ENCODE measurements around the gene C1orf116.

C1orf116 gene

GRCh38 chr1:207034208-207034607, 1.7 kb upstream of the C1orf116 start:
- no peak for DNase-seq

DNA sequence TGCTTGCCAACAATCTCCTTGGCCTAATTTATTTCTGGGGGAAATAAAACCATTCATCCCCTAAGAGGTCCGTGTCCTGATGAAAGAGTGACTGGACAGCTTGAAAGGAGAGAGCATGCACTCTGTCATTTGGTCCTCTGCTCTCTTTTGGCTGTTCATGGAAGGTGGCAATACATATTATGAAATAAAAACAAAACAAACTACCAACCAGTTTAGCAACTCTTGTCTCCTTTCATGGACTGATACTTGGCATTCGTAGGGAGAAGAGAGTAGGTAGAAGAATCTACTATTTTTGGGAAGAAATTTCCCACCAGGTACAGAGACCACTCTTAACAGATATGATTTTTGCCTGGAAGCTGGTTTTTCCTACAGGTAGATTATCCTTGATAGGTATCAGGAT, 746 bp upstream of the C1orf116 start:
- DNase-seq: no peak

DNA sequence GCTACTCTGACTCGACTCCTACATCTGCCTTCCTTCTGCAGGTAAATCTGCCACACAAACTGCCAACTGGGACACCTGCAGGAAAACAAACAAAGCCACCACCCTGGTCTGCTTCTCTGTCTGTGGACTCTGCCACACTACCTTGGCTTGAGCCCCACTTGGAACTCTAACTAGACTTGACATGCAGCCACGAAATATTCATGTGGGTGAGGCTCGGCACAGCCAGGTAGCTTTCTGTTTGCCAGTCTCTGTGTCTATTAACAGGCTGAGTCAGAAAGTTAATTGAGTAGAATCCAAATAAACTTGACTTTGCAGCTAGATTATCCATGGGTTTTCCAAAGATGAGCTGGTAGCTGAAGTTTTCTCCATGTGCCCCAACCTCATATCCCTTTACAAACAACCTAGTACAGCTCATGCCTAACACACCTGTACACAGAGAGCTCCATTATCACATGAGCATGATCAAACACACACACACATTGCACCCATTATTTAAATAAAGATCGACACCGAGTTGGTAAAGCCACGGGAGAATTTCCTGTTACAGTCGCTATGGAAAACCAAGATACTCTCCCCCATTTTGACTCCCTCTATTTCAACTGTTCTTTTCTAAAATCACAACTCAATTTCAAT, 808 bp downstream of the C1orf116 start:
- no peak for DNase-seq

DNA sequence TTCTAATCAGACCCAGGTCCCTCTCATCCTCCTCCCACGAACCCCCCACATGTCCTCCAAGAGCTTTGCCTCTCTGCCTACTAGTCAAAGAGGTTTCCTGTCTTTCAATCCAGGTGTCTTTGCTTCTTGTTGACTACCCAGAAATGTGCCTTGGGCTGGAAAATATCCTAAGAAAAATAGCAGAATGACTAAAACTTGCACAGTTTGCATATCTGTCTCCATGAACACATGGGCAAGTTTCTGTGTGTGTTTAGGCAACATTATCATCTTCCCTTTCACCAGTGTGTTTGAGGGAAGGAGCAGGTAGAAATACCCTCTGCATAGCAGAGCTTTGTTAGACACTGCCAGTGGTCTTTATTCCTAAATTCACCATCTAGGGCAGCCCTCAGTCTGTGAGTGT, 1.5 kb downstream of the C1orf116 start:
- DNase-seq: no peak

GRCh38 chr1:207030522-207031009, 2.0 kb downstream of the C1orf116 start:
- no peak for DNase-seq

DNA sequence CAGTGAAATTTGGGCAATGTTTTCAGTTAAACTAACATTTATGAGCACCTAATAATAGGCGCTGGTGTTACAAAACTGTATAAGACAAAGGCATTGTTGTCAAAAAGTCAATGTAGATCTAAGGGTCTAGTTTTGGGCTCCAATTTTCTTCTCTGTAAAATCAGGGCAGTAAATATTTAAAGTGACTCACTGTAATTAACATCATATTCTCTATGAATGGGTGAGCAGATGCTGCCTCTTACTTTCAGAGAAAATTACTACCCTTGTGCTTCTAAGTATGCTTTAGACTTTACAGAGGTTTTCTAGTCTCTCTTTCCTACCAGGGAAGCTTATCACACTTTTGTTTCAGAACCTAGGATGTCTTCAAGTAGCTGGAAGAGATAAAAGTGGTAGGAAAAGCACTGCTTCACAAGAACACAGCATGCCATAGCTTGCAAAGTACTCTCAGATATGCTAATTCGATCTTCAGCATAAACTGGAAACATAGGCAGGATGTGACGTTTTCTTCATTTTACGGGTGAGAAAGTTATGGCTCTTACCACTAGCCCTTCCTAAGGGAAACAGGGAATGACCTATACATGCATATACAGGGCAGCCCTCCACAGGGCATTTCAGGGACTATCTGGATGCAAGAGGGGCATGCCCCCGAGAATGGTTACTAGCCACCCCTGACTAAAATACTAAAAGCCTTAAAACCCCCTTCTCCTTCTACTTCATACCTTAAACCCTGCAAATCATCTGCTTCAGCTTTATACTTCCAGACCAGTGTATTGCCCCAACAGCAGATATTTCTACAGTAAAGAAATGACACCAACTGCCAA, 2.6 kb downstream of the C1orf116 start:
- no peak for DNase-seq

DNA sequence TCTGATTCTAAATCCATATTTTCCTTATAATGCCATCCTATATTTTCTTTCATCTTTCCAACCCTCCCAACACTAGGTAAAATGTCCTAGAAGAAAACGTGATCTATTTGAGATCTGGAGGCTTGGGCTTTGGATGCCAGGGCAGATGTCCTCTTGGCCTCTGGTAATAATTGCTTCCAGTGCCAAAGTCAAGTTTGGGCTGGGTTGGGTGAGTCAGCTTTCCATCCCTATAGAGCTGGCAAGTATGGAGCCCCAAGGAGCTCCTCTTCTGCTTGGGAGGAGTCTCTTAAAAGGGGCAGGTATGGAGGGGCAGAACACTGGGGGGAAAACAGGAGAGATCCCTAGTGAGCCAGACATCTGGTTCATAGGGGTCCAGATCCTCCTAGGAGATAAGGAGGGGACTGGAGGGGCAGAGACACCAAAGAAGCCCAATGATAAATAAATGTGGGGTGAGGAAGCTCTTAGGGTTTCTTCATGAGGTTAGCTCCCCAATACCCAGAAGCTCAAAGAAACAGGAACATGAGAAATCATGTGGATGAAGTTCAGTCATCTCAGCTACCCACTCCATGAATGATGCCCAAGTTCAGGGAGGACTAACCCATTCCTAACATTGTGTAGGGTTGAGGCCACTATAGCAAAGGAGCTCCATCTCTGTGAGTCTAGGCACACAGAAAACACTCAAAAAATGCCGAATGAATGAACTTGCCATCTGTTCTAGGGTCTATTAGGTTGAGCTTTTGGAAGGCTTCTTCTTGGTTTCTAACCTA, 3.5 kb downstream of the C1orf116 start:
- DNase-seq: no peak

DNA sequence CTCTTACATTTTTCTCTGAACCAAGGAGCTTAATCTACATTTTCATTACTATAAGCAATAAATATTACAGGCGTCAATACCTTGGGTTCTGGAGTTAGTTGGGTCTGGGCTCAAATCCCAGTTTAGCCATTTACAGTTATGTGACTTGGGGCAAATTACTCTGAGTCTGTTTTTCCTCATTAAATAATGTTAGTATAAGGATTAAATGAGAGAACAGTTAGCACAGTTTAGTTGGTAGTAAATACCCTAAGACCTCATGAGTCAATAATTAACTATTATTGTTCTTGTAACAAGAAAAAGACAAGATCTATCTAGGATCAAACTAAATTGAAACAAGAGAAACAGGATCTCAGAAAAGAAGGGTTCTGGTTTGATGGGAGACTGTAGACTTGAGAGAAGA, 4.6 kb downstream of the C1orf116 start:
- DNase-seq: no peak

DNA sequence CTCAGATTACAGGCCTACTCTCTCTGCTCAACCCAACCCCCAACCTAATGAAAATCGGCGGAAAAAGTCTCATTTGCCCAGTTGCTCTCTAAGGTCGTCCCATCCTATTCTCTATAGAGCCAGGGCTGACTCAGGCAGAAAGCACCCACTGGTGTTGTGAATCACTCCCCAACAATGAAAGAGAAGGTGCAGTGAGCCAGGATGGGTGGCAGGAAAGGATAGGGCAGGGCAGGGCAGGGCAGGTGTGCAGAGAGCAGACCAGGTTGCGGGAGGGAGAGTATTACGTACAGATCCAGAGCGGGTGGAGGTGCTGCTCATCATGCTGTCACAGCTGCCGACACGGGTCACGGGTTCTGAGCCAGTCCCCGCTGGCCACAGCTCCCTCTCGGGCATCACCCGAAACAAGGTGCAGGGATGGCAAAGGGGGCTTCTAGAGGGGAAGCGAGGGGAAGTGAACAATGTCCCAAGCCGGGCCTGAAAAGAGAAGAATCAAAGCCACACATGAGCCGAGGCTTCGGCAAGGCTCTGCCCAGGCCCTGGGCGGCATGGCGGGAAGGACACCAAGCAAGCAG, 5.3 kb downstream of the C1orf116 start:
- DNase-seq: no peak

DNA sequence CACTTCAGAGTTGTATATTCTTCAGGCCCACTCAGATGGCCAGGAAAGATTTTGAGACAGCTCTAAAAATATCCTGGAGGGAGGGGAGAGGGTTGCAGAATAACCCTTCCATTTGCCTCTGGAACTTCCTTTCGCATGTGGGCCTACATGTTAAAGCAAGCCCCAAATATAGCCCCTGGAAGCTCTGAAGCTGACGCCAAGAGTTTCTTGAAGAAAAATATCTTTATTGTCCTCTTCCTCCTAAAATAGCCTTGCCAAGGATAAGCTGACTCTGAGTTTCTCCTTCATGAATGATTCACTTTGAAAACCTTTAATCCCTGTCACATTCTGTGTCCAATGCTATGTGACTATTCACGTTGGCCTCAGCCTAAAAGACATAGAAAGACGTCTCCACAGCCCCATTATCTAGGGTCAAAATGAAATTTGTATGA, 6.4 kb downstream of the C1orf116 start:
- DNase-seq: no peak

- DNase-seq: no peak
Measured at GRCh38 chr1:207025146-207025880, 7.2 kb downstream of the C1orf116 start.

DNA sequence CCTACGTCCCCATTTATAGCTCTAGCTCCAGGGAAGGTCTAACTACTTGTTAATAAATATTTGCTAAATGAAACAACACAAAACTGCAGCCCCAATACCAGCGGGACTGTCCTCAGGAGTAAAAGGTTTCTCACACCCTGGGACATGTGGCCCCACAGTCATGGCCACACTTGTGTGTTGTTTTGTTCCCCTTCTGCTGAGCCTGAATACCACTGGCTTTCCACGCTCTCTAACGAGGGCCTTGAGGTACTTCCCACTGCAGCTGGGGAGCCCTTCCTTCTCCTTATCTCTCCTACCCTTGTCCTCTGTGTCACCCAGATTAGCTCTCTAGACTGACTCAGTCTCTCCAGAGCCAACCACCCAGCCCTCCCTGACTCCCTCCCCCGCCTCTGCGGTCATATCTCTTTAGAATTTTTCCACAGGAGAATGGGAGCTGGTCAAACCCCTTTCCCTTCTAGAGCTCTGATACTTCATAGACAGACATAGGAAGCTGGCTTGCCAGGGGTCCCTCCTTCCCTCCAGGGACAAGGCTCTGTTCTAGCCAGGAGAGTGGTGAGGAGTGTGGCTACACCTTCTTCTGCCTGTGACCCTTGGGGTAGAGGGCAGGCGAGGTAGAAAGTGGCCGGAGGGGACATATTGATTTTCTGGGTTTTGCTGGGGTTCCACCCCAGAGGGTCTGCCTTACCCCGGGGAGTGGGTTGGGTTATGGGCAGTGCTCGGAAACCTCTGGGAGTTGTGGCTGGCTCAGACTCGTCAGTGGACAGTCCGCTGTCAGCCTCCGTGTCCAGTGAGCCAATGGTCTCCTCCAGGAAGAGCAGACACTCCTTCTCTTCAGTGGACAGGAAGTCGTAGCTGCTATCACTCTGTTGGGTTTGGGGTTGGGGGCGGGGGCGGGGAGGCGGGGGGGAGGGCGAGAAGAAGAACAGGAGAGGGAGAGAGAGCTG, 8.1 kb downstream of the C1orf116 start:
- no peak for DNase-seq

DNA sequence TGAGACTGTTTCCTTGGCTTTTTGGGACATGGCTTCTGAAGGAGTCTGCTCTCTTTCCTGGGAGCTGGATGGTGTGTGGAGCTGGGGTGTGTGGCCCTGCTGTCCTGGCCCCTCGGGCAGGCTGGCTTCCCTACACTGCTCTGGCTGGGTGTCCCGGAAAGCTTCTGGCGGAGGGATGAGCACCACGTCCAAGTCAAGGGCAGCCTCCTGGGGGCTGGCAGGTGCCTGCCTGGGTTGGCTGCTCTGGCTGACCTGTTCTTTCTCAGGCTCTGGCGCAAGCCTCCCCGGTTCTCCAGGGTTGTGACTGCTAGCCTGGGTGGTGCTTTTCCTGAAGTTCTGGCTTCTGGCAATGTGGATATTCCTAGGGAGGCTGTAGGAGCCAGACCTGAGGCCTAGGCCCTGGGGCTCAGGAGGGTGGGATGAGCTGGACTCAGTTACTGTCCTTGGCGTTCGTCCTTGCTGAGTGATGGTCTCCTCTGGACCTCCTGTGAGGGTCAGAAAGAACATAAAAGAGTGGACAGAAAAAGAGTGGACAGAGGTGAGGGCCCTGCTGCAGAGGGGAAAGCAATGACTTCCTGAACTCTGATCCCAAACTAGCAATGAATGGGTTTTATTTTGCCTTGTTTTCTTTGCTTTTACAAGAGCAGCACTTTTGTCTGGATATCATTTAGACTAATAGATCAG, 9.4 kb downstream of the C1orf116 start:
- DNase-seq: no peak

- DNase-seq: no peak
Measured at GRCh38 chr1:207021876-207022596, 10.5 kb downstream of the C1orf116 start.

- no peak for DNase-seq
Measured at GRCh38 chr1:207021139-207021861, 11.3 kb downstream of the C1orf116 start.

GRCh38 chr1:207020709-207021107, 11.8 kb downstream of the C1orf116 start:
- no peak for DNase-seq

DNA sequence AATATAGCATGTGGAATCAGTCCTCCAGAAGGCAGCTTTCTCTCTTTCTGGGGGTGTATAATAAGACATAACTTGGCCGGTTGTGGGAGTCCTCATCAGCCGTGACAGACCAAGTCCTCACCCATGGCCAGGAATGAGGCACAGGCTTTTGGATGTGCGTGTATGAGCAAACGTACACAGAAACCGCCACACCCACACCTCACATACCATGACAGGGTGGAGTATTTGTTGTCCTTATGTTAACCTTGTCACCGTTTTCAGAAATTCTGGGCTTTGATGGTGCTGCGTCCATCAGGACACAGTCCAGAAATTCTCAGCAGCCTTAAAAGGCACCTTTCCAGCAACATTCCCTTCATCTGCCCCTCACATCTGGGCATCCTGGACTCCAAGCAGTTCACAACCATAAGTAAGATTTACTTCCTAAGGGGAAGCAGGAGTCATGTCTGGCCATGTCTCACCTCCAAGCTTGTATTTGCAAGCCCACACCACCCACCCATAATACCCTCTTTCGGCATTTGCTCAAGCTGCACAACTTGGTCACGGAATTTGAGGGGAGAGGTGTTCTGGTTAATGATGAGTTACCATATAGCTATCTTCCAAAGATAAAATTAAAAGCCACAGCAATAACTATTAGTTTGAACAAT, 12.4 kb downstream of the C1orf116 start:
- no peak for DNase-seq

DNA sequence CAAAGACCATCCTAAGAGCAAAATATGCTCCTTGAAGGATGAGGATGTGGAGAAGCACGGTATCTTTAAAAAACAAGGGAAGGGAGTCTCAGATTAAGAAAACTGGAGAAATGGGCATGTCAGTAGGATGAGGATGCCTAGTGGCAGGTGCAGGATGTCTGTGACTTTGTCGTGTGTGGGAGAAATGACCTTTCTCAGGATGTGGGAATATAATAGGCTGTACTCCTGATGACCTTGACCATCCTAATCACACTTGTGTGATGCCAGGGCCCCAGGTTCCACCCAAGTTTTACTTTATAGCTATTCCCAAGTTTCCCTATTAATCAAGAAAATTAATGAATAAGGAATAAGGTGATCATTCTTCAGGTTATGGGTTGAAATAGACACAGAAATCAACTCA, 12.9 kb downstream of the C1orf116 start:
- no peak for DNase-seq

- no peak for DNase-seq
Measured at GRCh38 chr1:207019161-207019560, 13.4 kb downstream of the C1orf116 start.
